Astrocyte of the spinal cord (primary cell): ENCODE data around the gene ALOX5.
"Not testable (repeated sequence)": the region's sequence is repeated elsewhere in the genome, so short reads cannot be mapped to it uniquely, and the experiment has no call there.

ENCODE experiments used
- DNase-seq: peaks from one replicate; pipeline ENCODE4 v3.0.0; 2011; ENCODE audit warnings: low read depth, low spot score
- H3K4me3 ChIP-seq: 2 replicates; pipeline ENCODE4 v1.5.1; 2011; ENCODE audit warnings: low read depth, mild to moderate bottlenecking, low read length, moderate library complexity
- CTCF ChIP-seq: IDR thresholded peaks from 2 replicates; pipeline ENCODE4 v1.5.1; 2012; ENCODE audit warnings: low read depth, mild to moderate bottlenecking, low read length, inconsistent platforms
- in situ Hi-C: cut with HindIII; loops from 2 replicates; pipeline ENCODE4 v1.10.0; 2017; ENCODE audit warnings: low sequenced_read_pairs

ALOX5 gene

GRCh38 chr10:45408421-45409319, 34.7 kb downstream of the ALOX5 start:
- no peak for TF ChIP-seq CTCF
- H3K4me3 ChIP-seq: no peak overlapping the region
- in situ Hi-C loops: no loop called here
- DNase-seq: no peak

- DNase-seq, in situ Hi-C loops, H3K4me3 ChIP-seq: not testable (repeated sequence)
Observed at GRCh38 chr10:45409347-45409746, 35.3 kb downstream of the ALOX5 start.

GRCh38 chr10:45409782-45410181, 35.8 kb downstream of the ALOX5 start:
- in situ Hi-C loops: no loop called here
- H3K4me3 ChIP-seq: no peak overlapping the region
- no peak for DNase-seq
- no peak for TF ChIP-seq CTCF

- DNase-seq: no peak
- TF ChIP-seq CTCF: no peak
- in situ Hi-C loops: no loop called here
- H3K4me3 ChIP-seq: no peak overlapping the region
Observed at GRCh38 chr10:45410489-45410806, 36.4 kb downstream of the ALOX5 start.

- DNase-seq: no peak
- no peak for TF ChIP-seq CTCF
- no peak overlapping the region for H3K4me3 ChIP-seq
- in situ Hi-C loops: no loop called here
Observed at GRCh38 chr10:45410807-45411606, 37.0 kb downstream of the ALOX5 start.

GRCh38 chr10:45411607-45411940, 37.6 kb downstream of the ALOX5 start:
- in situ Hi-C loops: no loop called here
- no peak for TF ChIP-seq CTCF
- H3K4me3 ChIP-seq: no peak overlapping the region
- DNase-seq: no peak

- H3K4me3 ChIP-seq, in situ Hi-C loops, DNase-seq: not testable (repeated sequence)
Observed at GRCh38 chr10:45415062-45415461, 41.0 kb downstream of the ALOX5 start.
